Neural cell (in vitro differentiated cells): ENCODE measurements around the gene DNAJB1. TPM values are rescaled to one million over a fixed set of nuclear protein-coding genes. Genes with fewer than 3 reads are reported as not detected.

Experiments
- H2AFZ ChIP-seq: fragments of 200-600, 300-800 bp; sonication (generic), shearing (Covaris generic); 2 replicates; pipeline ENCODE4 v1.6.0; 2014; ENCODE audit warnings: low read depth, mild to moderate bottlenecking, antibody characterized with exemption, low read length, moderate library complexity
- H3F3A ChIP-seq: fragments of 200-600 bp; shearing (Covaris generic); 2 replicates; pipeline ENCODE4 v1.6.1; 2016; ENCODE audit warnings: mild to moderate bottlenecking, moderate library complexity, mixed read lengths, antibody characterized with exemption, low read length; ENCODE audit not compliant: insufficient read depth, poor library complexity, severe bottlenecking
- H3K27ac ChIP-seq: fragments of 200-600, 300-800 bp; sonication (generic), shearing (Covaris generic); 2 replicates; pipeline ENCODE4 v1.5.1; 2014; ENCODE audit warnings: mild to moderate bottlenecking, low read length, moderate library complexity
- H3K27me3 ChIP-seq: fragments of 300-800, 200-600 bp; sonication (generic), shearing (Covaris generic); 2 replicates; pipeline ENCODE4 v1.6.0; 2014; ENCODE audit warnings: mild to moderate bottlenecking, low read depth, low read length, moderate library complexity; ENCODE audit not compliant: insufficient read depth
- H3K36me3 ChIP-seq: fragments of 300-800, 200-600 bp; sonication (generic), shearing (Covaris generic); 2 replicates; pipeline ENCODE4 v1.5.1; 2014; ENCODE audit warnings: mild to moderate bottlenecking, antibody characterized with exemption, low read length, moderate library complexity; ENCODE audit not compliant: insufficient read depth
- H3K4me2 ChIP-seq: fragments of 300-800, 200-600 bp; sonication (generic), shearing (Covaris generic); 2 replicates; pipeline ENCODE4 v1.6.0; 2014; ENCODE audit warnings: mild to moderate bottlenecking, low read length
- H3K4me3 ChIP-seq: fragments of 300-800, 200-600 bp; sonication (generic), shearing (Covaris generic); 2 replicates; pipeline ENCODE4 v1.5.1; 2014; ENCODE audit warnings: mild to moderate bottlenecking, low read length, moderate library complexity
- H3K79me2 ChIP-seq: fragments of 200-600 bp; shearing (Covaris generic); replicated peaks from 2 replicates; pipeline ENCODE4 v1.6.0; 2014; ENCODE audit warnings: mild to moderate bottlenecking, low read length, moderate library complexity; ENCODE audit not compliant: insufficient read depth
- H3K9ac ChIP-seq: fragments of 300-800, 200-600 bp; sonication (generic), shearing (Covaris generic); 2 replicates; pipeline ENCODE4 v1.6.1; 2016; ENCODE audit warnings: mild to moderate bottlenecking, low read length, mixed read lengths
- H3K9me2 ChIP-seq: fragments of 200-600 bp; shearing (Covaris generic); 2 replicates; pipeline ENCODE4 v1.6.1; 2016; ENCODE audit warnings: mild to moderate bottlenecking, low read length, mixed read lengths; ENCODE audit not compliant: insufficient read depth
- H3K9me3 ChIP-seq: fragments of 200-600, 300-800 bp; sonication (generic), shearing (Covaris generic); 2 replicates; pipeline ENCODE4 v1.6.1; 2016; ENCODE audit warnings: mild to moderate bottlenecking, mixed run types, low read length, moderate library complexity, mixed read lengths
- H4K20me1 ChIP-seq: fragments of 200-600 bp; shearing (Covaris generic); 2 replicates; pipeline ENCODE4 v1.6.1; 2016; ENCODE audit warnings: mild to moderate bottlenecking, mixed run types; ENCODE audit not compliant: insufficient read depth
- EP300 ChIP-seq: fragments of 450-650 bp; conservative IDR thresholded peaks from 2 replicates; pipeline ENCODE4 v1.6.1; 2014; ENCODE audit warnings: antibody characterized with exemption, mild to moderate bottlenecking, moderate library complexity; ENCODE audit not compliant: poor library complexity, severe bottlenecking
- EZH2 ChIP-seq: fragments of 200-600, 300-800 bp; shearing (Covaris generic), sonication (generic); IDR thresholded peaks from 2 replicates; pipeline ENCODE4 v1.6.1; 2014; ENCODE audit warnings: antibody characterized with exemption, low read length, borderline replicate concordance, mild to moderate bottlenecking; ENCODE audit not compliant: insufficient read depth, poor library complexity, severe bottlenecking
- MXI1 ChIP-seq: fragments of 450-650 bp; conservative IDR thresholded peaks from 2 replicates; pipeline ENCODE4 v1.6.1; 2014; ENCODE audit warnings: antibody characterized with exemption, mild to moderate bottlenecking; ENCODE audit not compliant: poor library complexity, severe bottlenecking
- POLR2AphosphoS5 ChIP-seq: IDR thresholded peaks from 2 replicates; pipeline ENCODE4 v1.6.1; 2012
- RAD21 ChIP-seq: fragments of 450-650 bp; conservative IDR thresholded peaks from 2 replicates; pipeline ENCODE4 v1.6.1; 2014; ENCODE audit warnings: antibody characterized with exemption, mild to moderate bottlenecking, moderate library complexity
- SMC3 ChIP-seq: fragments of 450-650 bp; conservative IDR thresholded peaks from 2 replicates; pipeline ENCODE4 v1.6.1; 2014; ENCODE audit warnings: antibody characterized with exemption, mild to moderate bottlenecking, moderate library complexity; ENCODE audit not compliant: poor library complexity
- TAF1 ChIP-seq: IDR thresholded peaks from 2 replicates; pipeline ENCODE4 v1.6.1; 2012; ENCODE audit warnings: low read depth
- polyA plus RNA-seq: library from polyadenylated mRNA; depleted of rRNA; stranded (reverse); fragments of >200 nt; gene quantifications from 2 replicates; pipeline ENCODE4 v1.2.3, GENCODE V29; 2014
- TF ChIP-seq, protein P1 (sequence below): IDR thresholded peaks from 2 replicates; pipeline ENCODE4 v1.6.1; 2012; ENCODE audit warnings: borderline replicate concordance
- TF ChIP-seq, protein P2 (sequence below): fragments of 450-650 bp; IDR thresholded peaks from 2 replicates; pipeline ENCODE4 v1.5.1; 2014; ENCODE audit warnings: antibody characterized with exemption, mild to moderate bottlenecking, moderate library complexity; ENCODE audit not compliant: poor library complexity, severe bottlenecking

DNAJB1 gene
- polyA plus RNA-seq, 1 donor from 2014 or later, result 64.6 TPM

DNA sequence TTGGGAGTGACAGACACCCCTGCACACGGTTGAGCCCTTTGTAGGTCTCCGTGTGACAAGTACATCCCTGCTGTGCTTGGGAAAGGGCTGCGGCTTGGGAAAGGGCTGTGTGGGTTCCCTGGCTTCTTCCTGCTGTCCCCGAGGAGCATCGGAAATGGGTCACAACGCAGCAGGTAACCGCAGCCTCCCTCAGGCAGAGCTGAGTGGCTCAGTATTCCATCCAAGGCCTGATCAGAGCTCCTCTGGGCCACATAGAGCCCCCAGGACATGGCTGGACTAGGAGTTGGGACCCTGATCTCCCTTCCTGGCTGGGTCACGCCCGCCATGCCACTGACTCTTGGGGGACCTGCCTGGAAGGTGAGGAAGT is 27.5 kb upstream of the DNAJB1 start:
- no peak overlapping the region for H3K9ac ChIP-seq
- no peak overlapping the region for H3K27ac ChIP-seq
- H4K20me1 ChIP-seq, result no peaks in the 10 kb centered on the region
- no peak overlapping the region for H3K4me3 ChIP-seq
- TF ChIP-seq MXI1 (no peak), RAD21 (no peak), EZH2 (no peak), TAF1 (no peak)
- TF ChIP-seq, protein P1, sequence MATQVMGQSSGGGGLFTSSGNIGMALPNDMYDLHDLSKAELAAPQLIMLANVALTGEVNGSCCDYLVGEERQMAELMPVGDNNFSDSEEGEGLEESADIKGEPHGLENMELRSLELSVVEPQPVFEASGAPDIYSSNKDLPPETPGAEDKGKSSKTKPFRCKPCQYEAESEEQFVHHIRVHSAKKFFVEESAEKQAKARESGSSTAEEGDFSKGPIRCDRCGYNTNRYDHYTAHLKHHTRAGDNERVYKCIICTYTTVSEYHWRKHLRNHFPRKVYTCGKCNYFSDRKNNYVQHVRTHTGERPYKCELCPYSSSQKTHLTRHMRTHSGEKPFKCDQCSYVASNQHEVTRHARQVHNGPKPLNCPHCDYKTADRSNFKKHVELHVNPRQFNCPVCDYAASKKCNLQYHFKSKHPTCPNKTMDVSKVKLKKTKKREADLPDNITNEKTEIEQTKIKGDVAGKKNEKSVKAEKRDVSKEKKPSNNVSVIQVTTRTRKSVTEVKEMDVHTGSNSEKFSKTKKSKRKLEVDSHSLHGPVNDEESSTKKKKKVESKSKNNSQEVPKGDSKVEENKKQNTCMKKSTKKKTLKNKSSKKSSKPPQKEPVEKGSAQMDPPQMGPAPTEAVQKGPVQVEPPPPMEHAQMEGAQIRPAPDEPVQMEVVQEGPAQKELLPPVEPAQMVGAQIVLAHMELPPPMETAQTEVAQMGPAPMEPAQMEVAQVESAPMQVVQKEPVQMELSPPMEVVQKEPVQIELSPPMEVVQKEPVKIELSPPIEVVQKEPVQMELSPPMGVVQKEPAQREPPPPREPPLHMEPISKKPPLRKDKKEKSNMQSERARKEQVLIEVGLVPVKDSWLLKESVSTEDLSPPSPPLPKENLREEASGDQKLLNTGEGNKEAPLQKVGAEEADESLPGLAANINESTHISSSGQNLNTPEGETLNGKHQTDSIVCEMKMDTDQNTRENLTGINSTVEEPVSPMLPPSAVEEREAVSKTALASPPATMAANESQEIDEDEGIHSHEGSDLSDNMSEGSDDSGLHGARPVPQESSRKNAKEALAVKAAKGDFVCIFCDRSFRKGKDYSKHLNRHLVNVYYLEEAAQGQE, result no peak
- TF ChIP-seq, protein P2, sequence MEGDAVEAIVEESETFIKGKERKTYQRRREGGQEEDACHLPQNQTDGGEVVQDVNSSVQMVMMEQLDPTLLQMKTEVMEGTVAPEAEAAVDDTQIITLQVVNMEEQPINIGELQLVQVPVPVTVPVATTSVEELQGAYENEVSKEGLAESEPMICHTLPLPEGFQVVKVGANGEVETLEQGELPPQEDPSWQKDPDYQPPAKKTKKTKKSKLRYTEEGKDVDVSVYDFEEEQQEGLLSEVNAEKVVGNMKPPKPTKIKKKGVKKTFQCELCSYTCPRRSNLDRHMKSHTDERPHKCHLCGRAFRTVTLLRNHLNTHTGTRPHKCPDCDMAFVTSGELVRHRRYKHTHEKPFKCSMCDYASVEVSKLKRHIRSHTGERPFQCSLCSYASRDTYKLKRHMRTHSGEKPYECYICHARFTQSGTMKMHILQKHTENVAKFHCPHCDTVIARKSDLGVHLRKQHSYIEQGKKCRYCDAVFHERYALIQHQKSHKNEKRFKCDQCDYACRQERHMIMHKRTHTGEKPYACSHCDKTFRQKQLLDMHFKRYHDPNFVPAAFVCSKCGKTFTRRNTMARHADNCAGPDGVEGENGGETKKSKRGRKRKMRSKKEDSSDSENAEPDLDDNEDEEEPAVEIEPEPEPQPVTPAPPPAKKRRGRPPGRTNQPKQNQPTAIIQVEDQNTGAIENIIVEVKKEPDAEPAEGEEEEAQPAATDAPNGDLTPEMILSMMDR, result no peak
- H3K79me2 ChIP-seq, result peaks cover 2% of the 10 kb centered on the region
- H2AFZ ChIP-seq, result no peak overlapping the region
- no peaks in the 10 kb centered on the region for H3F3A ChIP-seq
- no peaks in the 10 kb centered on the region for H3K9me3 ChIP-seq
- H3K27me3 ChIP-seq, result no peaks in the 10 kb centered on the region
- H3K4me2 ChIP-seq, result no peak overlapping the region
- no peaks in the 10 kb centered on the region for H3K9me2 ChIP-seq
- no peaks in the 10 kb centered on the region for H3K36me3 ChIP-seq

DNA sequence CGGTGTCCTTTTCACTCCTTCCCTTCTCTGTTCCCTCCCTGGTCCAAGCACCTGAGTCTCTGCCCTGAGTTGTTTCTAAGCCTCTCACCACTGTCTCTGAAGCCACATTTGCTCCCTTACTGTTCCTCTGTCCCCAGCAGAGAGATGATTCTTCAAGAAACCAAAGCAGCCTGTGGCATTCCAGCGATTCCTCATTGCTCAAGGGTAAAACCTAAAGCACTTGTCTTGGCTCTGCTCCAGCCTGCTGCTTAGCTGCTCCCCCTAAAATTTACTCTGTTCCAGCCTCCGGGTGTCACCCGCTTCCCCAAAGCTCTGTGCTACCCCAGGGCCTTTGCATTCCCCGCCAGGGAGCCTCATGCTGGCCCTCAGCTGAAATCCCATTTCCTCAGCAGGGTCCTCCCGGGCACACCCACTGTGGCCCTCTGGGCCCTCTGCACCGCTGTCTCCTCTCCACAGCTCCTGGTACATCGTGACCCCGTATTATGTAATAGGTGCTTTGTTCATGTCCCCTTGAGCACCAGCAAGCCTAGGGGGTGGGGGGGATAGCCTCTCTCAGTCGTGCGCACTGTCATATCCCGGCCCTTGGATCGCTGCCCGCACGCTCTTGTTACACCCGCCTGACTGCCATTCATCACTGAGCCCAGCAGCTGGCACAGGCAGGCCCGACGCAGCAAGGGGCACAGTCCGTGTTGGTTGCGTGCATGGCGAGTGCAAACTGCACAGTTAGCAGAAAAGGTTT is 26.9 kb upstream of the DNAJB1 start:
- Histone ChIP-seq H3K9ac (no peak overlapping the region), H4K20me1 (no peaks in the 10 kb centered on the region), H3K27me3 (no peaks in the 10 kb centered on the region), H2AFZ (no peak overlapping the region), H3K79me2 (peaks cover 2% of the 10 kb centered on the region), H3K27ac (no peak overlapping the region), H3K36me3 (no peaks in the 10 kb centered on the region), H3K9me3 (no peaks in the 10 kb centered on the region), H3K4me2 (no peak overlapping the region), H3F3A (no peaks in the 10 kb centered on the region), H3K4me3 (no peak overlapping the region), H3K9me2 (no peaks in the 10 kb centered on the region)
- no peak for TF ChIP-seq EZH2
- no peak for TF ChIP-seq EP300
- TF ChIP-seq, protein P2, result no peak
- TF ChIP-seq MXI1, result no peak
- TF ChIP-seq, protein P1, result no peak
- no peak for TF ChIP-seq RAD21
- no peak for TF ChIP-seq SMC3
- TF ChIP-seq TAF1, result no peak
- TF ChIP-seq POLR2AphosphoS5, result no peak
